Activated CD4-positive, alpha-beta memory T cell treated with anti-CD3 and anti-CD28 coated beads for 36 hours (primary cell): ENCODE measurements around the gene ALG9. TPM values are rescaled to one million over a fixed set of nuclear protein-coding genes. Genes with fewer than 3 reads are reported as not detected.

Experiments used
- CTCF ChIA-PET: fragments of 350-600 bp; sonication (Branson Sonifier 250); formaldehyde crosslinking; loops from one replicate; lab custom pipeline; 2021; ENCODE audit warnings: antibody characterized with exemption, inconsistent platforms; lab: Charles Lee
- POLR2A ChIA-PET: fragments of 350-600 bp; sonication (Branson Sonifier 250); formaldehyde crosslinking; loops from one replicate; lab custom pipeline; 2021; ENCODE audit warnings: antibody characterized with exemption; lab: Charles Lee
- DNase-seq: peaks from one replicate; pipeline ENCODE4 v3.0.0-alpha.2; 2020
- H3K27ac Mint-ChIP-seq: one replicate; pipeline ENCODE4 v1.8.0; 2021; ENCODE audit warnings: mixed read lengths
- H3K27me3 Mint-ChIP-seq: one replicate; pipeline ENCODE4 v1.8.0; 2021; ENCODE audit warnings: mixed read lengths
- H3K36me3 Mint-ChIP-seq: one replicate; pipeline ENCODE4 v1.8.0; 2021; ENCODE audit warnings: mixed read lengths
- H3K4me1 Mint-ChIP-seq: one replicate; pipeline ENCODE4 v1.8.0; 2021; ENCODE audit warnings: low read depth, mixed read lengths
- H3K4me3 Mint-ChIP-seq: one replicate; pipeline ENCODE4 v1.8.0; 2021; ENCODE audit warnings: mild to moderate bottlenecking, mixed read lengths
- H3K9me3 Mint-ChIP-seq: one replicate; pipeline ENCODE4 v1.8.0; 2021; ENCODE audit warnings: mixed read lengths
- intact Hi-C: fragments of 100-400 bp; cut with micrococcal nuclease; formaldehyde crosslinking; loops from one replicate; pipeline ENCODE4 v1.15.1; 2023
- total RNA-seq, 2 experiments: library from RNA; stranded (reverse); gene quantifications; one replicate each; pipeline ENCODE4 v1.2.3, GENCODE V29; 2021

The ALG9 gene
- total RNA-seq, 2 experiments from 2014 or later = 23.6 to 26.7 TPM

- Mint-ChIP-seq H3K9me3 (no peaks in the 10 kb centered on the region), H3K27ac (no peak overlapping the region), H3K36me3 (peaks cover 62% of the 10 kb centered on the region), H3K27me3 (no peaks in the 10 kb centered on the region), H3K4me3 (no peak overlapping the region), H3K4me1 (peaks cover 26% of the 10 kb centered on the region)
- intact Hi-C loops = loop anchor here (5.0 to 10.0 kb wide), 2 partner anchors 64 to 324 kb away; partner anchors contain the start of genes SDHD and TIMM8B
- no peak for DNase-seq
- POLR2A ChIA-PET = no interaction called here
- CTCF ChIA-PET = interaction anchor here (1.0 to 2.1 kb wide), 3 partner anchors 17 to 175 kb away, joined by 4 to 6 read pairs (median 4); no protein-coding TSS in a partner anchor
These were observed 110.3 kb downstream of the ALG9 start for GRCh38 chr11:111761036-111761435.

- DNase-seq = no peak
- Mint-ChIP-seq H3K27me3 (no peaks in the 10 kb centered on the region), H3K4me1 (peaks cover 23% of the 10 kb centered on the region), H3K27ac (no peak overlapping the region), H3K4me3 (no peak overlapping the region), H3K9me3 (no peaks in the 10 kb centered on the region), H3K36me3 (peaks cover 64% of the 10 kb centered on the region)
- ChIA-PET CTCF (interaction anchor here (0.6 to 2.1 kb wide), 5 partner anchors 15 to 173 kb away, joined by 3 to 8 read pairs (median 4); no protein-coding TSS in a partner anchor), POLR2A (no interaction called here)
- intact Hi-C loops = loop anchor here (5.0 to 10.0 kb wide), 2 partner anchors 63 to 325 kb away; partner anchors contain the start of genes SDHD and TIMM8B
These were observed 111.5 kb downstream of the ALG9 start for GRCh38 chr11:111759778-111760407.

GRCh38 chr11:111759376-111759775 lies 112.0 kb downstream of the ALG9 start:
- Mint-ChIP-seq H3K4me1 (peaks cover 19% of the 10 kb centered on the region), H3K27ac (no peak overlapping the region), H3K4me3 (no peak overlapping the region), H3K36me3 (peaks cover 63% of the 10 kb centered on the region), H3K27me3 (no peaks in the 10 kb centered on the region), H3K9me3 (no peaks in the 10 kb centered on the region)
- ChIA-PET CTCF (interaction anchor here (0.6 to 2.0 kb wide), 4 partner anchors 14 to 193 kb away, joined by 3 to 8 read pairs (median 3); no protein-coding TSS in a partner anchor), POLR2A (no interaction called here)
- intact Hi-C loops = no loop called here
- no peak for DNase-seq

GRCh38 chr11:111756097-111756496 lies 115.3 kb downstream of the ALG9 start:
- H3K27me3 Mint-ChIP-seq = no peaks in the 10 kb centered on the region
- CTCF ChIA-PET = no interaction called here
- no peak for DNase-seq
- no peaks in the 10 kb centered on the region for H3K9me3 Mint-ChIP-seq
- no peak overlapping the region for H3K4me3 Mint-ChIP-seq
- H3K4me1 Mint-ChIP-seq = no peaks in the 10 kb centered on the region
- peaks cover 54% of the 10 kb centered on the region for H3K36me3 Mint-ChIP-seq
- intact Hi-C loops = no loop called here
- POLR2A ChIA-PET = no interaction called here
- H3K27ac Mint-ChIP-seq = no peak overlapping the region

- ChIA-PET POLR2A (no interaction called here), CTCF (no interaction called here)
- Mint-ChIP-seq H3K27me3 (no peaks in the 10 kb centered on the region), H3K9me3 (peaks cover 2% of the 10 kb centered on the region), H3K36me3 (peaks cover 48% of the 10 kb centered on the region), H3K4me1 (no peaks in the 10 kb centered on the region), H3K27ac (no peak overlapping the region), H3K4me3 (no peak overlapping the region)
- intact Hi-C loops = no loop called here
- DNase-seq = no peak
These were observed 121.7 kb downstream of the ALG9 start for GRCh38 chr11:111749646-111750045.

- DNase-seq = no peak
- no peaks in the 10 kb centered on the region for H3K4me1 Mint-ChIP-seq
- H3K27me3 Mint-ChIP-seq = no peaks in the 10 kb centered on the region
- H3K4me3 Mint-ChIP-seq = no peak overlapping the region
- ChIA-PET POLR2A (interaction anchor here (1.3 kb wide), 1 partner anchor 11 kb away, joined by 3 read pairs; no protein-coding TSS in a partner anchor), CTCF (no interaction called here)
- intact Hi-C loops = no loop called here
- H3K27ac Mint-ChIP-seq = no peak overlapping the region
- H3K9me3 Mint-ChIP-seq = peaks cover 2% of the 10 kb centered on the region
- H3K36me3 Mint-ChIP-seq = peaks cover 42% of the 10 kb centered on the region
These were observed 123.2 kb downstream of the ALG9 start for GRCh38 chr11:111748035-111748804.

- Mint-ChIP-seq H3K4me3 (no peak overlapping the region), H3K27ac (no peak overlapping the region), H3K27me3 (no peaks in the 10 kb centered on the region), H3K4me1 (no peaks in the 10 kb centered on the region), H3K36me3 (peaks cover 41% of the 10 kb centered on the region), H3K9me3 (peaks cover 2% of the 10 kb centered on the region)
- ChIA-PET CTCF (no interaction called here), POLR2A (no interaction called here)
- DNase-seq = no peak
- intact Hi-C loops = no loop called here
These were observed 125.5 kb downstream of the ALG9 start for GRCh38 chr11:111745719-111746504.

GRCh38 chr11:111743700-111744099 lies 127.7 kb downstream of the ALG9 start:
- no peak overlapping the region for H3K4me3 Mint-ChIP-seq
- H3K27ac Mint-ChIP-seq = no peak overlapping the region
- intact Hi-C loops = no loop called here
- DNase-seq = no peak
- H3K4me1 Mint-ChIP-seq = no peaks in the 10 kb centered on the region
- ChIA-PET CTCF (interaction anchor here (1.4 kb wide), 1 partner anchor 32 kb away, joined by 3 read pairs; no protein-coding TSS in a partner anchor), POLR2A (no interaction called here)
- H3K27me3 Mint-ChIP-seq = no peaks in the 10 kb centered on the region
- peaks cover 38% of the 10 kb centered on the region for H3K36me3 Mint-ChIP-seq
- H3K9me3 Mint-ChIP-seq = peaks cover 2% of the 10 kb centered on the region

GRCh38 chr11:111741751-111742150 lies 129.6 kb downstream of the ALG9 start:
- Mint-ChIP-seq H3K36me3 (peaks cover 30% of the 10 kb centered on the region), H3K27me3 (no peaks in the 10 kb centered on the region), H3K4me3 (no peak overlapping the region), H3K27ac (no peak overlapping the region), H3K9me3 (peaks cover 2% of the 10 kb centered on the region), H3K4me1 (peaks cover 4% of the 10 kb centered on the region)
- DNase-seq = no peak
- intact Hi-C loops = no loop called here
- CTCF ChIA-PET = interaction anchor here (1.5 kb wide), 1 partner anchor 36 kb away, joined by 6 read pairs; no protein-coding TSS in a partner anchor
- POLR2A ChIA-PET = no interaction called here

GRCh38 chr11:111739299-111739698 lies 132.1 kb downstream of the ALG9 start:
- H3K9me3 Mint-ChIP-seq = no peaks in the 10 kb centered on the region
- POLR2A ChIA-PET = interaction anchor here (0.7 kb wide), 1 partner anchor 70 kb away, joined by 3 read pairs; no protein-coding TSS in a partner anchor
- H3K4me3 Mint-ChIP-seq = no peak overlapping the region
- H3K36me3 Mint-ChIP-seq = peaks cover 20% of the 10 kb centered on the region
- no peak overlapping the region for H3K27ac Mint-ChIP-seq
- no peak for DNase-seq
- CTCF ChIA-PET = interaction anchor here (0.7 kb wide), 1 partner anchor 109 kb away, joined by 3 read pairs; no protein-coding TSS in a partner anchor
- peaks cover 6% of the 10 kb centered on the region for H3K4me1 Mint-ChIP-seq
- no peaks in the 10 kb centered on the region for H3K27me3 Mint-ChIP-seq
- intact Hi-C loops = no loop called here

- CTCF ChIA-PET = interaction anchor here (0.6 kb wide), 1 partner anchor 27 kb away, joined by 4 read pairs; no protein-coding TSS in a partner anchor
- Mint-ChIP-seq H3K36me3 (peaks cover 20% of the 10 kb centered on the region), H3K4me1 (peaks cover 6% of the 10 kb centered on the region), H3K9me3 (no peaks in the 10 kb centered on the region), H3K27ac (no peak overlapping the region), H3K27me3 (no peaks in the 10 kb centered on the region), H3K4me3 (no peak overlapping the region)
- POLR2A ChIA-PET = interaction anchor here (1.5 kb wide), 1 partner anchor 10 kb away, joined by 3 read pairs; no protein-coding TSS in a partner anchor
- no peak for DNase-seq
- intact Hi-C loops = no loop called here
These were observed 133.8 kb downstream of the ALG9 start for GRCh38 chr11:111737444-111738210.
